Mesendoderm (in vitro differentiated cells): ENCODE measurements around the gene IL19.

Source experiments
- DNase-seq: peaks from one replicate; pipeline ENCODE4 v3.0.0; 2013
- H2AK5ac ChIP-seq: 2 replicates; pipeline ENCODE4 v1.6.1; 2013; ENCODE audit warnings: low read length, inconsistent platforms
- H2BK120ac ChIP-seq: 2 replicates; pipeline ENCODE4 v1.6.1; 2013; ENCODE audit warnings: low read depth, mild to moderate bottlenecking, low read length, moderate library complexity, mixed read lengths
- H2BK15ac ChIP-seq: replicated peaks from 2 replicates; pipeline ENCODE4 v1.6.1; 2013; ENCODE audit warnings: low read depth, mild to moderate bottlenecking, moderate library complexity
- H2BK5ac ChIP-seq: 2 replicates; pipeline ENCODE4 v1.6.1; 2013; ENCODE audit warnings: low read length, inconsistent platforms
- H3K18ac ChIP-seq: 2 replicates; pipeline ENCODE4 v1.6.1; 2013; ENCODE audit warnings: mild to moderate bottlenecking, low read length, mixed read lengths
- H3K23ac ChIP-seq: one replicate; pipeline ENCODE4 v1.6.1; 2013; ENCODE audit warnings: low read length
- H3K27ac ChIP-seq: 2 replicates; pipeline ENCODE4 v1.5.1; 2013; ENCODE audit warnings: low read depth, mild to moderate bottlenecking, inconsistent platforms, low read length, moderate library complexity
- H3K27me3 ChIP-seq: 2 replicates; pipeline ENCODE4 v1.6.1; 2013; ENCODE audit warnings: low read length, control low read depth, mild to moderate bottlenecking, inconsistent platforms; ENCODE audit not compliant: insufficient read depth, poor library complexity
- H3K36me3 ChIP-seq: 2 replicates; pipeline ENCODE4 v1.6.1; 2013; ENCODE audit warnings: low read length, inconsistent platforms; ENCODE audit not compliant: control insufficient read depth, insufficient read depth
- H3K4ac ChIP-seq: one replicate; pipeline ENCODE4 v1.6.1; 2013; ENCODE audit warnings: low read depth, mild to moderate bottlenecking, low read length, moderate library complexity
- H3K4me1 ChIP-seq: 2 replicates; pipeline ENCODE4 v1.6.1; 2013; ENCODE audit warnings: low read depth, low read length, inconsistent platforms; ENCODE audit not compliant: control insufficient read depth
- H3K4me2 ChIP-seq: 2 replicates; pipeline ENCODE4 v1.6.1; 2013; ENCODE audit warnings: low read length
- H3K4me3 ChIP-seq: 2 replicates; pipeline ENCODE4 v1.5.1; 2013; ENCODE audit warnings: mild to moderate bottlenecking, low read length
- H3K56ac ChIP-seq: one replicate; pipeline ENCODE4 v1.6.1; 2013; ENCODE audit warnings: low read length
- H3K79me1 ChIP-seq: 2 replicates; pipeline ENCODE4 v1.6.1; 2013; ENCODE audit warnings: low read length, inconsistent platforms
- H3K79me2 ChIP-seq: 2 replicates; pipeline ENCODE4 v1.6.1; 2013; ENCODE audit warnings: mild to moderate bottlenecking, low read length; ENCODE audit not compliant: control insufficient read depth, insufficient read depth
- H3K9ac ChIP-seq: 2 replicates; pipeline ENCODE4 v1.6.1; 2013; ENCODE audit warnings: low read length, inconsistent platforms
- H4K5ac ChIP-seq: one replicate; pipeline ENCODE4 v1.6.1; 2013; ENCODE audit warnings: low read length
- H4K8ac ChIP-seq: one replicate; pipeline ENCODE4 v1.6.1; 2013; ENCODE audit warnings: low read depth, mild to moderate bottlenecking, control low read depth, low read length, moderate library complexity
- WGBS: extraction: QIAGEN DNeasy Blood & Tissue Kit; methylation state at CpG from one replicate; pipeline ENCODE4 v1.1.7; 2013; ENCODE audit warnings: low lambda C conversion rate, missing lambda C conversion rate; ENCODE audit not compliant: insufficient coverage; ENCODE audit errors: extremely low coverage; 5-methylcytosine and 5-hydroxymethylcytosine counted together

IL19 gene

DNA sequence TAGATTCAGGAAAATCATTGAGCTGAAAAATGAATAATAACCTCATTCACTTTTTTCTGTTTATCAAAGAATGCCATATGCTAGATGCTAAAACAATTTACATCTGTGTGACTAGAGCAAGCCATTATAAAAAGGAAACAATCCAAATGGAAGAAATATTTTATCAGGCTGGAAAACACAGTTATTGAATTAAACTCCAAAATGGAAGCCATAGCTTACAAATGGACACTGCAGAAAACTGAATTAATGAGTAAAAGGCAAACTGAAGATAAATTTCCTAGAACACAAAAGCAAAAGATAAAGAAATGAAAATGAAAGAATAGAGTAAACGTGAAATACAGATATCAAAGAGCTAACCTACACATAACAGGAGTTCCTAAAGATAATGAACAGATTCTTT, 34.8 kb downstream of the IL19 start:
- no peaks in the 10 kb centered on the region for H3K79me1 ChIP-seq
- no peak overlapping the region for H3K27ac ChIP-seq
- H3K23ac ChIP-seq = no peak overlapping the region
- no peak overlapping the region for H3K4me2 ChIP-seq
- H4K5ac ChIP-seq = no peak overlapping the region
- no peak overlapping the region for H2BK5ac ChIP-seq
- no peak overlapping the region for H3K9ac ChIP-seq
- no peaks in the 10 kb centered on the region for H3K27me3 ChIP-seq
- no peak overlapping the region for H2BK15ac ChIP-seq
- peaks cover 4% of the 10 kb centered on the region for H3K4me1 ChIP-seq
- H3K4ac ChIP-seq = no peak overlapping the region
- no peak overlapping the region for H4K8ac ChIP-seq
- no peaks in the 10 kb centered on the region for H3K79me2 ChIP-seq
- no CpG with 5 or more reads among the region's 1 CpG for WGBS
- H2BK120ac ChIP-seq = no peak overlapping the region
- no peak overlapping the region for H3K56ac ChIP-seq
- no peak overlapping the region for H3K18ac ChIP-seq
- H3K36me3 ChIP-seq = no peaks in the 10 kb centered on the region
- no peak for DNase-seq
- H2AK5ac ChIP-seq = no peak overlapping the region
- H3K4me3 ChIP-seq = no peak overlapping the region

DNA sequence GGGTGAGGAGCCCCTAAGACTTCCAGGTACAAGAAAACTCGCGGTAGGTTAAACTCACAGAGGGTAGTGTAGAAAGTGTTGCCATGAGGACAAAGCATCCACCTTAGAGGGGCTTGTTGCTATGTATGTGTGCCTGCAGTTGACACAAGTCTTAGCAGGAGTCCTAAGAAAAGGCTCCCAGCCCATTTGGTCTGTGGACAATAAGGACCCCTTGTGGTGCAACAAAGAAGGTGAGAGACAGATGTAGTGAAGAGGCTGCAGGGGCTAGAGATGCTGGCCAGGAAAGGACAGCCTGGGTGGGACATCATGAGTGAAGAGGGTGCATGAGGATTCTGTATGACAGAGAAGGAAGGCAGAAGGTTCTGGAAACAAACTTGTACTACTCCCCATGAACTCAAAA, 38.0 kb downstream of the IL19 start:
- Histone ChIP-seq H3K4me1 (peaks cover 4% of the 10 kb centered on the region), H3K18ac (no peak overlapping the region), H3K9ac (no peak overlapping the region), H3K4me2 (no peak overlapping the region), H2BK15ac (no peak overlapping the region), H2BK5ac (no peak overlapping the region), H3K79me1 (no peaks in the 10 kb centered on the region), H4K5ac (no peak overlapping the region), H2AK5ac (no peak overlapping the region), H3K27ac (no peak overlapping the region), H3K23ac (no peak overlapping the region), H3K27me3 (no peaks in the 10 kb centered on the region), H3K79me2 (no peaks in the 10 kb centered on the region), H3K36me3 (no peaks in the 10 kb centered on the region), H4K8ac (no peak overlapping the region), H3K56ac (no peak overlapping the region), H3K4me3 (no peak overlapping the region), H3K4ac (no peak overlapping the region), H2BK120ac (no peak overlapping the region)
- no CpG with 5 or more reads among the region's 2 CpGs for WGBS
- DNase-seq = peak; percentile 95

DNA sequence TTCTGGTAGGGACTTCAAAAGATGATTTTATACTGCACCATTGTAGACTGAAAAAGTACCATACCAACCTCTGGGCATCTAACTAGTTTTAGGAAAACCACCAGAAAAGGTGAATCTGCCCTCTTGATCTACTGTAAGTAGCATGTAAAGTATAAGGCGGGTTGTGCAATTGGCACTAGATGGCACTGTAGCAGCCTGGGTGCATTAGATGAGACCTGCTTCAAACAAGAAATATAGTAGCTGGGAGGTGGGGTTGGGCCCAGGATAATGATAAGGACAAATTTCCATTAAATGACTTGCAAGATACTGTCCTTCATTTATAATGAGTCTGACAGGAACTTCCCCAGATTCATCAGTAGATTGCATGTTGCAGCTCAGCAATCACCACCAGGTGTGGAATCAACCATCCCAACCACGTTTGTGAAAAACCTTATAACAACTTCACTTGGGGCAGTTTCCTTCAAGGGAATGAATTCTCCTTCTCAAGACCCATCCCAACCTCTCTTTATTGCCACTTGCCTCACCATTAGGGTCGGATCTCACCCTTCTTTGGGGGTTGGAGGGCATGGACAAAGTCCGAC, 39.0 kb downstream of the IL19 start:
- DNase-seq = peak; percentile 77
- Histone ChIP-seq H3K36me3 (no peaks in the 10 kb centered on the region), H4K8ac (no peak overlapping the region), H3K4ac (no peak overlapping the region), H3K18ac (no peak overlapping the region), H3K27me3 (no peaks in the 10 kb centered on the region), H4K5ac (no peak overlapping the region), H3K23ac (no peak overlapping the region), H3K4me2 (no peak overlapping the region), H3K4me1 (peaks cover 4% of the 10 kb centered on the region), H2BK15ac (no peak overlapping the region), H2AK5ac (no peak overlapping the region), H2BK5ac (no peak overlapping the region), H3K79me1 (no peaks in the 10 kb centered on the region), H3K9ac (no peak overlapping the region), H2BK120ac (no peak overlapping the region), H3K56ac (no peak overlapping the region), H3K4me3 (no peak overlapping the region), H3K79me2 (no peaks in the 10 kb centered on the region), H3K27ac (no peak overlapping the region)
- no CpG with 5 or more reads among the region's 4 CpGs for WGBS

DNA sequence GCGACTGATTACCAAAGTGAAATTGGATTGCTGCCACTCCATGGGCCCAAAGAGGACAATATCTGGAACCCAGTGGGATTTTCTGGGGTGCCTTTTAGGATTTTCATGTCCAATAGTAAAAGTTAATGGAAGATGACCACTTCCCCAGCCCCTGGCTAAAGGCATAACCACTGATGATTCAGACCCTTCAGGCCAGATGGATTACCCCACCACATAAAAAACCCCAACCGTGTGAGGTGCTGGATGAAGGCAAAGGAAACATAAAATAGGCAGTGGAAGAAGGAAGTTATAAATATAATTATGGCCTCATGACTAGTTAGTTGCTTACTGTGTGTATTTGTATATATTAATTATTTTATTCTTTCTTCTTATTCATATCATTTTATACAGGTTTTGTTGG, 41.9 kb downstream of the IL19 start:
- peaks cover 4% of the 10 kb centered on the region for H3K4me1 ChIP-seq
- H3K56ac ChIP-seq = no peak overlapping the region
- H3K36me3 ChIP-seq = no peaks in the 10 kb centered on the region
- no CpG with 5 or more reads among the region's 2 CpGs for WGBS
- H3K27ac ChIP-seq = no peak overlapping the region
- no peak overlapping the region for H3K18ac ChIP-seq
- H3K9ac ChIP-seq = no peak overlapping the region
- no peaks in the 10 kb centered on the region for H3K79me2 ChIP-seq
- no peak overlapping the region for H3K23ac ChIP-seq
- H3K4ac ChIP-seq = no peak overlapping the region
- no peak overlapping the region for H2BK120ac ChIP-seq
- H2AK5ac ChIP-seq = no peak overlapping the region
- H2BK5ac ChIP-seq = no peak overlapping the region
- H3K4me3 ChIP-seq = no peak overlapping the region
- no peaks in the 10 kb centered on the region for H3K27me3 ChIP-seq
- H4K5ac ChIP-seq = no peak overlapping the region
- no peak for DNase-seq
- no peak overlapping the region for H3K4me2 ChIP-seq
- H3K79me1 ChIP-seq = no peaks in the 10 kb centered on the region
- no peak overlapping the region for H4K8ac ChIP-seq
- no peak overlapping the region for H2BK15ac ChIP-seq

DNA sequence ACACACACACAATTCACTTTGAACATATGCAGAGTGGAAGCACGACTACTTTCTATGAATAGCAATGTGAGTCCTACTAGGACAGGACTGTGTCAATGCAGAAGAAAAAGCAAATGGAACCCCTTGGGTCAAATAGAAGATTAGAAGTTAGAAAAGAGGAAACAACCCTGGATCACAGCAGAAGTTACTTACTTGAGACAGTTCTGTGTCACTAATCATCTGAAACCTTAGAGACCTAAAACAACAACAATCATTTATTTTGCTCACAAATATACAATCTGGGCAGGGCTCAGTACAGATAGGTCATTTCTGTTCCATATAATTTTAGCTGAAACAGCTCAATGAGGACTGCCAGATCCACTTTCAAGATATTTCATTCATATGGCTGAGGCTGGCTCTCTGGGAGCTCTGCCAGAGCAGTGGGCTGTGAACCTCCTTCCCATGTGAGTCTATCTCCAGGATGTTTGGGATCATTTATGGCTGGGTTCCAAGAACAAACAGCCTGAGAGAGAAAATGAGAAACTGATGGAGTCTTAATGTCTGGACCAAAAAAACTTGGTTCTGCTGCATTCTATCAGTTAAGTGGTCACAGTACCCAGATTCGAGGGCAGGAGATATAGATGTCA, 44.3 kb downstream of the IL19 start:
- H3K4me3 ChIP-seq = no peak overlapping the region
- no peak overlapping the region for H2BK5ac ChIP-seq
- no peak overlapping the region for H3K23ac ChIP-seq
- no peak overlapping the region for H2BK15ac ChIP-seq
- H3K36me3 ChIP-seq = no peaks in the 10 kb centered on the region
- no peak overlapping the region for H3K56ac ChIP-seq
- no peak overlapping the region for H2BK120ac ChIP-seq
- no peak overlapping the region for H2AK5ac ChIP-seq
- H4K5ac ChIP-seq = no peak overlapping the region
- no peak overlapping the region for H4K8ac ChIP-seq
- no peak overlapping the region for H3K18ac ChIP-seq
- H3K27ac ChIP-seq = no peak overlapping the region
- WGBS = no CpG with 5 or more reads among the region's 2 CpGs
- no peaks in the 10 kb centered on the region for H3K79me1 ChIP-seq
- DNase-seq = no peak
- no peaks in the 10 kb centered on the region for H3K4me1 ChIP-seq
- no peak overlapping the region for H3K4ac ChIP-seq
- no peaks in the 10 kb centered on the region for H3K27me3 ChIP-seq
- no peaks in the 10 kb centered on the region for H3K79me2 ChIP-seq
- H3K4me2 ChIP-seq = no peak overlapping the region
- no peak overlapping the region for H3K9ac ChIP-seq
